Right lobe of liver (tissue), 6 donors: ENCODE results near the gene KCNJ12. TPM values are rescaled to one million over a fixed set of nuclear protein-coding genes. Genes with fewer than 3 reads are reported as not detected.

ENCODE experiments used
- ATAC-seq, 4 donors: fragments of 200-7000 bp; cut with Tn5 transposase; one replicate each; pipeline ENCODE4 v1.9.1; 2020; ENCODE audit warnings: mild to moderate bottlenecking in 4 of 4, moderate library complexity in 4 of 4
- DNase-seq, 3 donors: peaks; one replicate each; pipeline ENCODE4 v3.0.0-alpha.2; 2020
- H3K27ac ChIP-seq, 3 donors: fragments of 200-600 bp; one replicate each; pipeline ENCODE4 v1.8.0; 2022
- H3K27me3 ChIP-seq, 2 donors: fragments of 200-600 bp; one replicate each; pipeline ENCODE4 v1.8.0; 2022
- H3K36me3 ChIP-seq, 4 donors: fragments of 200-600 bp; sonication (generic) in 1 of 4; one replicate each; pipeline versions ENCODE4 v1.5.1 to v1.8.0; 2017 to 2022; ENCODE audit warnings: control low read depth in 1 of 4
- H3K4me1 ChIP-seq, 4 donors: fragments of 200-600 bp; sonication (generic) in 1 of 4; one replicate each; pipeline versions ENCODE4 v1.5.1 to v1.8.0; 2017 to 2022; ENCODE audit warnings: control low read depth in 1 of 4
- H3K4me3 ChIP-seq, 3 donors: fragments of 200-600 bp; one replicate each; pipeline ENCODE4 v1.8.0; 2022
- H3K9me3 ChIP-seq, 4 donors: fragments of 200-600 bp; sonication (generic) in 1 of 4; one replicate each; pipeline versions ENCODE4 v1.5.1 to v1.8.0; 2017 to 2022; ENCODE audit warnings: control low read depth in 1 of 4
- POLR2A ChIP-seq: fragments of 450-650 bp; IDR thresholded peaks from one replicate; pipeline ENCODE4 v1.6.1; 2017; ENCODE audit warnings: antibody characterized with exemption, mild to moderate bottlenecking
- WGBS: methylation state at CpG from one replicate; pipeline ENCODE4 v1.1.6; 2018; ENCODE audit warnings: low coverage, low lambda C conversion rate; ENCODE audit not compliant: insufficient coverage; ENCODE audit errors: missing lambda C conversion rate; 5-methylcytosine and 5-hydroxymethylcytosine counted together
- intact Hi-C, 2 donors: fragments of 100-400 bp; cut with DNase I; formaldehyde crosslinking; loops; one replicate each; pipeline versions ENCODE4 v1.11.2 to v1.14.1; 2022
- total RNA-seq, 6 experiments: library from RNA; depleted of rRNA in 2 of 6; stranded (reverse); fragments of >200 nt in 2 of 6; fragmentation: NEBNext Ultra II Directional in 3 of 6; extraction: Animal tissue kit (Norgen Biotek cat#: 25700) in 3 of 6; gene quantifications; one replicate each; pipeline versions ENCODE4 v1.1.0 to v1.2.4, GENCODE V29; 2016 to 2023
- TF ChIP-seq, protein P1 (sequence below), 4 donors: fragments of 200-600 bp in 3 of 4; fragments of 450-650 bp in 1 of 4; IDR thresholded peaks; one replicate each; pipeline versions ENCODE4 v1.5.1 to v1.8.0; 2016 to 2022; ENCODE audit warnings: antibody characterized with exemption in 4 of 4, mild to moderate bottlenecking in 2 of 4
- donor health status: DM: no; HTN: yes; CAD: no.
- donor health status: DM: no; HTN: no; CAD: no.
- donor health status: DM: no; HTN: no; CAD: no.
- donor health status: DM: no; HTN: yes; CAD: no.
- donor health status: DM: no; HTN: yes; CAD: no.

KCNJ12 gene
- total RNA-seq, 6 experiments from 2014 or later = 0.07 to 2.2 (median 0.23) TPM

DNA sequence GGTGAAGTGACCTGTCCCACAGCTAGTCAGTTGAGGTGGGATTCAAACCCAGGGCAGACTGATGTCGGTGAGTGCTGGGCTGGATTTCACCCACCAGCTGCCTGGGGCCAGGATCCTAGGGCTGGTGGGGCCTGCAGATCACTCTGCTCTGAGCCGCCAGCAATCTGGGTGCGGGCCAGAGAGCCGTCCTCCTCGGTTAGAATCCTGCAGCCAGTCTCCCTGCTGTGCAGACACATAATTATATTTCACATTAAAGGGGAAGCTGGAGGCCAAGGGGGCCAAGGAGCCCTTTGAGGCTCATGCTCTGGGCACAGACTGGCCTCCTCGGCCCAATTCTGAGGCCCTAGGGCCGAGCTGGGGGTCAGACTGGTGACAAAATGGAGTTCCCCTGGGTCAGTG is 996 bp upstream of the KCNJ12 start:
- WGBS = 50% methylated on average over 2 of the region's 7 CpGs

DNA sequence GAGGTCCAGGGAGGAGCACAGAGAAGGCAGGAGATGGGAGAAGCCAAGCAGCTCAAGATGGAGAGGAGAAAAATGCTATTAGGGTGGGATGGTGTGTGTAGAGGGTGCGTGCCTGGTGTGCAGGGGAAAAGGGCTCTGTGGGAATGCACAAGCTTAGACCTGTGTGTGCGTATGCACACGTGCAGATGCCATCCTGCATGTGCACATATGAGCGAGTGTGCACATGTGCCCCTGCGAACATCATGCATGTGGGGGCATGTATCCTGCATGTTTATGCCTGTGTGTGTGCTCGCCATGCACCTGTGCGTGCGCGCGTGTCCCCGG is 438 bp upstream of the KCNJ12 start:
- no peak overlapping the region for H3K27ac ChIP-seq
- no peaks in the 10 kb centered on the region for H3K36me3 ChIP-seq
- peaks cover 0 to 10% of the 10 kb centered on the region in 2 donors for H3K27me3 ChIP-seq
- no peak overlapping the region for H3K4me3 ChIP-seq
- DNase-seq = no peak
- intact Hi-C loops = no loop called here
- TF ChIP-seq POLR2A = no peak
- TF ChIP-seq, protein P1, sequence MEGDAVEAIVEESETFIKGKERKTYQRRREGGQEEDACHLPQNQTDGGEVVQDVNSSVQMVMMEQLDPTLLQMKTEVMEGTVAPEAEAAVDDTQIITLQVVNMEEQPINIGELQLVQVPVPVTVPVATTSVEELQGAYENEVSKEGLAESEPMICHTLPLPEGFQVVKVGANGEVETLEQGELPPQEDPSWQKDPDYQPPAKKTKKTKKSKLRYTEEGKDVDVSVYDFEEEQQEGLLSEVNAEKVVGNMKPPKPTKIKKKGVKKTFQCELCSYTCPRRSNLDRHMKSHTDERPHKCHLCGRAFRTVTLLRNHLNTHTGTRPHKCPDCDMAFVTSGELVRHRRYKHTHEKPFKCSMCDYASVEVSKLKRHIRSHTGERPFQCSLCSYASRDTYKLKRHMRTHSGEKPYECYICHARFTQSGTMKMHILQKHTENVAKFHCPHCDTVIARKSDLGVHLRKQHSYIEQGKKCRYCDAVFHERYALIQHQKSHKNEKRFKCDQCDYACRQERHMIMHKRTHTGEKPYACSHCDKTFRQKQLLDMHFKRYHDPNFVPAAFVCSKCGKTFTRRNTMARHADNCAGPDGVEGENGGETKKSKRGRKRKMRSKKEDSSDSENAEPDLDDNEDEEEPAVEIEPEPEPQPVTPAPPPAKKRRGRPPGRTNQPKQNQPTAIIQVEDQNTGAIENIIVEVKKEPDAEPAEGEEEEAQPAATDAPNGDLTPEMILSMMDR (IDR thresholded peaks at IDR 0.05) = no peak
- peaks cover 0 to 11% (median 0%) of the 10 kb centered on the region in 4 donors for H3K4me1 ChIP-seq
- no peaks in the 10 kb centered on the region for H3K9me3 ChIP-seq
- ATAC-seq = no peak
- WGBS = 20% methylated on average over 1 of the region's 11 CpGs

More for the DNA sequence above, 996 bp upstream of the KCNJ12 start:
- Histone ChIP-seq H3K27me3 (peaks cover 0 to 10% of the 10 kb centered on the region in 2 donors), H3K4me1 (peaks cover 0 to 11% (median 0%) of the 10 kb centered on the region in 4 donors), H3K27ac (no peak overlapping the region), H3K4me3 (no peak overlapping the region), H3K9me3 (no peaks in the 10 kb centered on the region), H3K36me3 (no peaks in the 10 kb centered on the region)
- intact Hi-C loops = no loop called here
- no peak for DNase-seq
- TF ChIP-seq, protein P1 (IDR thresholded peaks at IDR 0.05) = no peak
- TF ChIP-seq POLR2A = no peak
- no peak for ATAC-seq

DNA sequence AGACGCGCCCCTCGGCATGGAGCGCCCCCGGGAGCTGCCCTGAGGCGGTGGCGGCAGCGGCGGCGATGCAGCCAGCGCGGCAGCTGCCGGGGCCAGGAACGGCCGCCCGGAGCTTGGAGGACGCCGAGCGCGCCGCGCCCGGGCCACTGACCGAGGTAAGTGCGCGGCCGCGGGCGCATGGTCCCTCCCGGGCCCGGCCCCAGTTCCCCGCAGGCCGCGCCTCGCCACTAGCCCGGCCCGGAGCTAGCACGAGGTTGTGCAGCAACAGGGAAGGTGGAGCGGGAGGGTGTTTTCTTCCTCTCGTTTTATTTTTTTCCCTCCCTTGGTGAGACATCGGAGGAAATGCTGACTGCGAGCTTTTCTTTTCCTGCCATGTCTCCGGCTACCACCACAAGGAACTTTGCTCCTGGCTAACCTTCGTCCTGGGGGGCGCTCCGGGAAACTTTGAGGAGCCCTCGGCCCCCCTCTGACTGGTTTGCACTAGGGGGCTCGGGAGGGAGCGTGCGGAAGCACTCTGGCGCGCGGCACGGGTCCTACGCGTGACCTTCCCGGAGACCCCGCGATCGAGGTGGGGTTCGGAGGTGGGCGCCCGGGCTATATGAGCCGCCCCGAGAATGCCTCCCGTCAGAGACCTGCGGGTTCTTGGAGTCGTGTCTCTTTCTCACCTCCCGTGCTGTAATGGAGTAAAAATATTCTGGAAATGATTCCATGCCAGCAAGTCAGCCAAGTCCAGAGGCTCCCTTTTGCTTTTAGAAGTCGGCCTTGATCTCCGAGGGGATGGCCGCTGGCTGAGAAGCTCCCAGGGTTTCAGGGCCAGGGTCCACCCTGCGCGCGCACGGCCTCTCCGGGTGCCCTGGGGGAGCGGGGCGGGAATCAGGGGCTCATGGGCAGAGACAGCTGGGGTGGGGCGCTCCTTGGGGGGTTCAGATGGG is 868 bp downstream of the KCNJ12 start:
- DNase-seq (no peak), ATAC-seq (peak in 3 of 4 donors; percentile 25 to 57 (median 42))
- peaks cover 0 to 10% of the 10 kb centered on the region in 2 donors for H3K27me3 ChIP-seq
- H3K36me3 ChIP-seq = no peaks in the 10 kb centered on the region
- peaks cover 0 to 11% (median 0%) of the 10 kb centered on the region in 4 donors for H3K4me1 ChIP-seq
- H3K27ac ChIP-seq = no peak overlapping the region
- no peaks in the 10 kb centered on the region for H3K9me3 ChIP-seq
- intact Hi-C loops = no loop called here
- peak overlapping the region; percentile 14 to 29 (median 14) for H3K4me3 ChIP-seq
- TF ChIP-seq, protein P1 (IDR thresholded peaks at IDR 0.05) = no peak
- TF ChIP-seq POLR2A = no peak
- WGBS = 1% methylated on average over 11 of the region's 80 CpGs

DNA sequence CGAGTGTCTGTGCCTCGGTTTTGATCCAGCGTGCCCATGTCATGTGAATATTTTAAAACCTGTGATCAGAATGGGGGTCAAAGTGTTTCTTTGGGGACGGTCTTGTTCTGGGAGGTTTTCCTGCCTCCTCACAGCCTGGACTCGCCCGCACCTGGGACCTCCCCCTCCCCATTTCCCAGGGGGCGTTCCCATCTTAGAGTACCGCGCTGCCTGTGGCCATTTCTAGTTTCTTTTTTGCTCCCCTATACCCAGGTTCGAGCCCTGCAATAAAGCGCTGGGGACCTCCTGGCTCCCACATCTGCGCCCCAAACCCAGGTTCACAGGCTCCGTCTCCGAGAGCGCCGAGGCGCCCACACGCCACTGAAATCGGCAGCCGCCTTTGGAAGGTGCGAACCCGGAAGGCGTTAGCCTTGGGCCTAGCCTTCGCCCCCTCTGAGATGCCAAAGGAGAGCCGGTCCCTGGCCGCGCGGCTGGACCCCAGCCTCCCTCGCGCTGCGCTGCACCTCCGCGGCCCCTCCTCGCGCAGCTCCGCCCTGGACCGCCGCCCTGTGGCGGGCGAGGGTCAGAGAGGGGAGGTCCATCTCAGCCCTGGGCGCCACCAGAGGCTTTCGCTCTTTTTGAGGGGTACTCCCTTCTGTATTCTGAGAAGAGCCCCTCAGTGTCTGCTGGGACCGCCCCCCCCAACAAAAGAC is 1.7 kb downstream of the KCNJ12 start:
- 0% methylated on average over 3 of the region's 43 CpGs for WGBS
- Histone ChIP-seq H3K9me3 (no peaks in the 10 kb centered on the region), H3K4me3 (no peak overlapping the region), H3K36me3 (no peaks in the 10 kb centered on the region), H3K27me3 (peaks cover 0 to 10% of the 10 kb centered on the region in 2 donors), H3K4me1 (peaks cover 0 to 11% (median 0%) of the 10 kb centered on the region in 4 donors), H3K27ac (no peak overlapping the region)
- DNase-seq (no peak), ATAC-seq (no peak)
- intact Hi-C loops = no loop called here
- TF ChIP-seq POLR2A = no peak
- TF ChIP-seq, protein P1 (IDR thresholded peaks at IDR 0.05) = no peak
